Right lobe of liver (tissue), 6 donors: ENCODE data around the gene ERCC3. TPM values are rescaled to one million over a fixed set of nuclear protein-coding genes. Genes with fewer than 3 reads are reported as not detected.

ENCODE experiments used
- ATAC-seq, 4 donors: fragments of 200-7000 bp; cut with Tn5 transposase; one replicate each; pipeline ENCODE4 v1.9.1; 2020; ENCODE audit warnings: mild to moderate bottlenecking in 4 of 4, moderate library complexity in 4 of 4
- DNase-seq, 3 donors: peaks; one replicate each; pipeline ENCODE4 v3.0.0-alpha.2; 2020
- H3K27ac ChIP-seq, 3 donors: fragments of 200-600 bp; one replicate each; pipeline ENCODE4 v1.8.0; 2022
- H3K27me3 ChIP-seq, 2 donors: fragments of 200-600 bp; one replicate each; pipeline ENCODE4 v1.8.0; 2022
- H3K36me3 ChIP-seq, 4 donors: fragments of 200-600 bp; sonication (generic) in 1 of 4; one replicate each; pipeline versions ENCODE4 v1.5.1 to v1.8.0; 2017 to 2022; ENCODE audit warnings: control low read depth in 1 of 4
- H3K4me1 ChIP-seq, 4 donors: fragments of 200-600 bp; sonication (generic) in 1 of 4; one replicate each; pipeline versions ENCODE4 v1.5.1 to v1.8.0; 2017 to 2022; ENCODE audit warnings: control low read depth in 1 of 4
- H3K4me3 ChIP-seq, 3 donors: fragments of 200-600 bp; one replicate each; pipeline ENCODE4 v1.8.0; 2022
- H3K9me3 ChIP-seq, 4 donors: fragments of 200-600 bp; sonication (generic) in 1 of 4; one replicate each; pipeline versions ENCODE4 v1.5.1 to v1.8.0; 2017 to 2022; ENCODE audit warnings: control low read depth in 1 of 4
- CTCF ChIP-seq, 4 donors: fragments of 200-600 bp in 3 of 4; fragments of 450-650 bp in 1 of 4; IDR thresholded peaks; one replicate each; pipeline versions ENCODE4 v1.5.1 to v1.8.0; 2016 to 2022; ENCODE audit warnings: antibody characterized with exemption in 4 of 4, mild to moderate bottlenecking in 2 of 4
- POLR2A ChIP-seq: fragments of 450-650 bp; IDR thresholded peaks from one replicate; pipeline ENCODE4 v1.6.1; 2017; ENCODE audit warnings: antibody characterized with exemption, mild to moderate bottlenecking
- WGBS: methylation state at CpG from one replicate; pipeline ENCODE4 v1.1.6; 2018; ENCODE audit warnings: low coverage, low lambda C conversion rate; ENCODE audit not compliant: insufficient coverage; ENCODE audit errors: missing lambda C conversion rate; 5-methylcytosine and 5-hydroxymethylcytosine counted together
- intact Hi-C, 2 donors: fragments of 100-400 bp; cut with DNase I; formaldehyde crosslinking; loops; one replicate each; pipeline versions ENCODE4 v1.11.2 to v1.14.1; 2022
- total RNA-seq, 6 experiments: library from RNA; depleted of rRNA in 2 of 6; stranded (reverse); fragments of >200 nt in 2 of 6; fragmentation: NEBNext Ultra II Directional in 3 of 6; extraction: Animal tissue kit (Norgen Biotek cat#: 25700) in 3 of 6; gene quantifications; one replicate each; pipeline versions ENCODE4 v1.1.0 to v1.2.4, GENCODE V29; 2016 to 2023
- donor health status: DM: no; HTN: yes; CAD: no.
- donor health status: DM: no; HTN: no; CAD: no.
- donor health status: DM: no; HTN: no; CAD: no.
- donor health status: DM: no; HTN: yes; CAD: no.
- donor health status: DM: no; HTN: yes; CAD: no.

The ERCC3 gene
- total RNA-seq, 6 experiments from 2014 or later = 13.5 to 17.3 (median 16.0) TPM

GRCh38 chr2:127270663-127271062 is 23.3 kb downstream of the ERCC3 start:
- H3K27me3 ChIP-seq = no peaks in the 10 kb centered on the region
- DNase-seq = no peak
- intact Hi-C loops = no loop called here
- H3K4me1 ChIP-seq = no peaks in the 10 kb centered on the region
- TF ChIP-seq POLR2A (no peak), CTCF (IDR thresholded peaks at IDR 0.05) (peak in 3 of 4 donors; percentile 10 to 45 (median 35))
- whole genome bisulfite sequencing = 100% methylated on average over 1 of the region's 5 CpGs
- peak; percentile 37 to 64 (median 54) for ATAC-seq
- H3K4me3 ChIP-seq = no peak overlapping the region
- no peak overlapping the region for H3K27ac ChIP-seq
- H3K36me3 ChIP-seq = peaks cover 0 to 53% (median 25%) of the 10 kb centered on the region in 4 donors
- no peaks in the 10 kb centered on the region for H3K9me3 ChIP-seq

DNA sequence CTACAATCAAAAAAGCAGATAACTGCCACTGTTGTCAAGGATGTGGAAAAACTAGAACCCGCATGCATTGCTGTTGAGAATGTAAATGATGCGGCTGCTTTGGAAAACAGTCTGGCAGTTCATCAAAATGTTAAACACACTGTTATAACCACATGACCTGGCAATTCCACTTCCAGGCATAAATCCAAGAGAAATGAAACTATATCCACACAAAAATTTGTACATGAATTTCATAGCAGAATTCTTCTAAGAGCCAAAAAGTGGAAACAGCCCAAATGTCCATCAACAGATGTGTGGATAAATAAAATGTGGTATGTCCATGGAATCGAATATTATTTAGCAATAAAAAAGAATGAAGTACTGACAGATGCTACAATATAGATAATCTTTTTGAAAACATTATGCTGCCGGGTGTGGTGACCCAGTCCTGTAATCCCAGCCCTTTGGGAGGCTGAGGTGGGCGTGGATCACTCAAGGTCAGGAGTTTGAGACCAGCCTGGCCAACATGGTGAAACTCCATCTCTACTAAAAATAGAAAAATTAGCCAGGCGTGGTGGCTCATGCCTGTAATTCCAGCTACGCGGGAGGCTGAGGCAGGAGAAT is 32.0 kb downstream of the ERCC3 start:
- 86% methylated on average over 7 of the region's 8 CpGs for WGBS
- no peak for ATAC-seq
- Histone ChIP-seq H3K4me1 (no peaks in the 10 kb centered on the region), H3K9me3 (no peaks in the 10 kb centered on the region), H3K27me3 (no peaks in the 10 kb centered on the region), H3K27ac (no peak overlapping the region), H3K4me3 (no peak overlapping the region), H3K36me3 (peaks cover 7 to 41% (median 9%) of the 10 kb centered on the region in 4 donors)
- intact Hi-C loops = no loop called here
- DNase-seq = no peak
- TF ChIP-seq CTCF (IDR thresholded peaks at IDR 0.05) = no peak
- no peak for TF ChIP-seq POLR2A

DNA sequence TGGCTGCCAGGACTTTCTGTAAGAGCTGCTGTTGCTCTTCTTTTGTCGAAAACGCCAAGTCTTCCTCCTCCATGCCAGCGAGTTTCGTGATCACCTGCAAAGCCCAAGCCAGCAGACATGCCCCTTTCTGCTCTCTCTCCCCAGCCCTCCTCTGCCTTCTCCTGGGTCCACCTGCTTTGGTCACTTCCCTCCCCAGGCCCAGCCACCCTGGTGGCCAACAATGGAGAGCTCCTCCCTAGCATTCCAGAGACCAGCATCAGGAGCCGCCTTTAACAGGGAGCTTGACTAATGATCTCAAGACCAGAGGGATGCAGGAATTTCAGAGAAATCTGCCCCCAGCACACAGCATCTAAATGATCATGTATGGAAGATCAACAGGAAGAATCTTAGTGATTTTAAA is 34.6 kb downstream of the ERCC3 start:
- Histone ChIP-seq H3K9me3 (no peaks in the 10 kb centered on the region), H3K36me3 (peaks cover 7 to 43% (median 9%) of the 10 kb centered on the region in 4 donors), H3K27me3 (no peaks in the 10 kb centered on the region), H3K4me3 (no peak overlapping the region), H3K27ac (no peak overlapping the region), H3K4me1 (no peaks in the 10 kb centered on the region)
- intact Hi-C loops = no loop called here
- no peak for DNase-seq
- TF ChIP-seq CTCF (IDR thresholded peaks at IDR 0.05) (no peak), POLR2A (no peak)
- WGBS = 100% methylated on average over 1 of the region's 5 CpGs
- no peak for ATAC-seq

GRCh38 chr2:127256866-127257265 is 37.1 kb downstream of the ERCC3 start:
- DNase-seq (no peak), ATAC-seq (no peak)
- TF ChIP-seq CTCF (IDR thresholded peaks at IDR 0.05) (no peak), POLR2A (no peak)
- Histone ChIP-seq H3K4me1 (no peaks in the 10 kb centered on the region), H3K27me3 (no peaks in the 10 kb centered on the region), H3K27ac (no peak overlapping the region), H3K4me3 (no peak overlapping the region), H3K36me3 (peaks cover 7 to 43% (median 9%) of the 10 kb centered on the region in 4 donors), H3K9me3 (no peaks in the 10 kb centered on the region)
- 60% methylated on average over 5 of the region's 8 CpGs for WGBS
- intact Hi-C loops = no loop called here

DNA sequence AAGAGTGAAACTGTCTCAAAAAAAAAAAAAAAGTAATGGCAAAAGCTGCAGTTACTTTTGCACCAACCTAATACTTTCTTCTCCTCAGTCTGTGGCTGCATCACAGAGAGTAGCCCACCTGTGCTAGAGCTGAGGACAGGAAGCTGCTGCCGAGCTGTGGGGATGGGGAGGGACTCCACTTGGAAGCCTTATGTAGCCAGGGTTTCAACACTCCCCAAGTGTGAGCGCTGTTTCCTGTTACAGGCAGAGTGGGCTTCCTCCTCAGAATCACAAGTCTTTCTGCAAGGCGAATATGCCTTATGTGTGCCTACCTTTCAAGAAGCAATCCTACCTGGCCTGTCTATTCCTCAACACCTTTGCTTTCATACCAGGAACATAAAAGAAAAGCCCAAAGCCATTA is 37.6 kb downstream of the ERCC3 start:
- Histone ChIP-seq H3K9me3 (no peaks in the 10 kb centered on the region), H3K27me3 (no peaks in the 10 kb centered on the region), H3K4me1 (no peaks in the 10 kb centered on the region), H3K27ac (no peak overlapping the region), H3K4me3 (no peak overlapping the region), H3K36me3 (peaks cover 7 to 40% (median 9%) of the 10 kb centered on the region in 4 donors)
- intact Hi-C loops = no loop called here
- WGBS = 93% methylated on average over 3 of the region's 3 CpGs
- ATAC-seq = no peak
- TF ChIP-seq CTCF (IDR thresholded peaks at IDR 0.05) (no peak), POLR2A (no peak)
- no peak for DNase-seq
